Spleen (tissue), 11 donors: ENCODE data around the gene SLC38A10. TPM values are rescaled to one million over a fixed set of nuclear protein-coding genes. Genes with fewer than 3 reads are reported as not detected.

ENCODE experiments used
- DNase-seq: peaks from one replicate; pipeline ENCODE4 v3.0.0-alpha.2; 2020
- H3K27ac ChIP-seq, 8 donors: fragments of 200-600 bp; sonication (generic) in 7 of 8; 1 replicate in 4 of 8; 2 replicates in 4 of 8; pipeline versions ENCODE4 v1.5.0 to v1.8.0; 2016 to 2021; ENCODE audit warnings: inconsistent platforms in 4 of 8, mild to moderate bottlenecking in 4 of 8, moderate library complexity in 1 of 8
- H3K27me3 ChIP-seq, 7 donors: fragments of 200-600 bp; sonication (generic) in 6 of 7; replicated peaks in 1 of 7; 1 replicate in 4 of 7; 2 replicates in 3 of 7; pipeline versions ENCODE4 v1.5.0 to v1.8.0; 2016 to 2021; ENCODE audit warnings: inconsistent platforms in 3 of 7, mild to moderate bottlenecking in 1 of 7
- H3K36me3 ChIP-seq, 6 donors: fragments of 200-600 bp; sonication (generic) in 5 of 6; 1 replicate in 4 of 6; 2 replicates in 2 of 6; pipeline versions ENCODE4 v1.5.0 to v1.8.0; 2016 to 2021; ENCODE audit warnings: inconsistent platforms in 2 of 6
- H3K4me1 ChIP-seq, 6 donors: fragments of 200-600 bp; sonication (generic) in 5 of 6; 1 replicate in 3 of 6; 2 replicates in 3 of 6; pipeline versions ENCODE4 v1.5.0 to v1.8.0; 2016 to 2021; ENCODE audit warnings: inconsistent platforms in 3 of 6
- H3K4me3 ChIP-seq, 8 donors: fragments of 200-600 bp; sonication (generic) in 7 of 8; 1 replicate in 4 of 8; 2 replicates in 4 of 8; pipeline versions ENCODE4 v1.5.0 to v1.8.0; 2016 to 2021; ENCODE audit warnings: inconsistent platforms in 4 of 8, mild to moderate bottlenecking in 4 of 8, moderate library complexity in 2 of 8
- H3K9me3 ChIP-seq, 8 donors: fragments of 200-600 bp; sonication (generic) in 7 of 8; 1 replicate in 4 of 8; 2 replicates in 4 of 8; pipeline versions ENCODE4 v1.5.0 to v1.8.0; 2016 to 2021; ENCODE audit warnings: inconsistent platforms in 4 of 8
- POLR2A ChIP-seq, 3 donors: fragments of 450-650 bp; IDR thresholded peaks; one replicate each; pipeline ENCODE4 v1.5.1; 2017; ENCODE audit warnings: antibody characterized with exemption in 3 of 3, mild to moderate bottlenecking in 1 of 3
- POLR2AphosphoS5 ChIP-seq, 3 donors: sonication (generic); formaldehyde crosslinking; IDR thresholded peaks; one replicate each; pipeline ENCODE4 v1.5.1; 2017; ENCODE audit warnings: antibody characterized with exemption in 3 of 3
- WGBS, 5 donors: extraction: QIAGEN DNeasy Blood & Tissue Kit in 3 of 5; methylation state at CpG; one replicate each; pipeline versions ENCODE4 v1.1.5 to v1.1.7; 2013 to 2018; 5-methylcytosine and 5-hydroxymethylcytosine counted together
- intact Hi-C: fragments of 100-400 bp; cut with DNase I; formaldehyde crosslinking; loops from one replicate; pipeline ENCODE4 v1.15.0; 2023; ENCODE audit warnings: low total_unique reads
- polyA plus RNA-seq, 3 donors: library from polyadenylated mRNA; stranded (reverse); fragments of 200-250 nt; gene quantifications; one replicate each; pipeline ENCODE4 v1.2.1, GENCODE V29; 2013
- total RNA-seq, 7 donors: library from RNA; depleted of rRNA in 3 of 7; stranded (reverse); fragments of >200 nt in 3 of 7; fragmentation: NEBNext Ultra II Directional in 4 of 7; extraction: Animal tissue kit (Norgen Biotek cat#: 25700) in 4 of 7; gene quantifications; one replicate each; pipeline versions ENCODE4 v1.1.0 to v1.2.1, GENCODE V29; 2016 to 2021
- TF ChIP-seq, protein P1 (sequence below), 11 experiments: fragments of 200-600 bp in 7 of 11; fragments of 450-650 bp in 4 of 11; sonication (generic) in 4 of 11; IDR thresholded peaks in 8 of 11; conservative IDR thresholded peaks in 3 of 11; 1 replicate in 7 of 11; 2 replicates in 4 of 11; pipeline versions ENCODE4 v1.4.0 to v1.8.0; 2016 to 2021; ENCODE audit warnings: antibody characterized with exemption in 11 of 11, inconsistent platforms in 4 of 11, mild to moderate bottlenecking in 1 of 11
- donor health status: healthy with polysubstance abuse.
- donor health status: DM: no; HTN: no; CAD: no; lungs with moderate emphysema.
- donor health status: DM: no; HTN: no; CAD: no.
- donor health status: Bipolar disorder and iron deficiency.
- donor health status: healthy.
- donor health status: DM: no; HTN: no; CAD: no.
- donor health status: DM: yes; HTN: yes; CAD: no.

Gene SLC38A10
- total and polyA plus RNA-seq, 10 donors: 54.9 to 112 (median 86.6) TPM

DNA sequence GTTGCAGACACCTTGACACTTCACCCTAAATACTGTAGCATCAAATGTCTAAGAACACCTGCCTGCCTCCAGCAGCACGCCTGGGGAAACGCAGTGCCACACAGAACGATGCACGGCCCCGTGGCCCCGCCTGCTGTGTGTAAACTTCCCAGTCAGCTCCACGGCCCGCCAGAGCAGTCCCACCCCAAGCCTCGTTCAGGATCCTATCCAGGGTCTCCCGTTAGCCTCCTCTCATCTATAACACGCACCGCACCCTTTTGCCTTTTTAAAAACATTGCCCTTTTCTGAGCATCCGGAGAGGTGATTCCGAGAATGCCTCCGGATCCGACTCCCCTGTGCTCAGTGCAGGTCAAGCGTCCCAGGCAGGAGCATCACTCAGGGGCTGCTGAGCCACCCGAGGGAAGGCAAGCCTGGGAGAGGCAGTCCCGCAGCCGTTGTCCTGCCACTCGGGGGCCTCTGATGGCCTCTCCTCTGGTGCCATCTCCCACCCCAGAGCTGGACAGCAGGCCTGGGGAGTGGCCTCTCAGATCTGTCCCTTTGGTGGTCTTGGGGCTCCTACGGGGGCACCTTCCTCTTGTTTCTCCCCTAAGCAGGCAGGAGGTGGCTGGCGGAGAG is 37.9 kb upstream of the SLC38A10 start:
- TF ChIP-seq POLR2AphosphoS5 (IDR thresholded peaks at IDR 0.05): no peak
- no peak for TF ChIP-seq POLR2A (IDR thresholded peaks at IDR 0.05)
- TF ChIP-seq, protein P1, sequence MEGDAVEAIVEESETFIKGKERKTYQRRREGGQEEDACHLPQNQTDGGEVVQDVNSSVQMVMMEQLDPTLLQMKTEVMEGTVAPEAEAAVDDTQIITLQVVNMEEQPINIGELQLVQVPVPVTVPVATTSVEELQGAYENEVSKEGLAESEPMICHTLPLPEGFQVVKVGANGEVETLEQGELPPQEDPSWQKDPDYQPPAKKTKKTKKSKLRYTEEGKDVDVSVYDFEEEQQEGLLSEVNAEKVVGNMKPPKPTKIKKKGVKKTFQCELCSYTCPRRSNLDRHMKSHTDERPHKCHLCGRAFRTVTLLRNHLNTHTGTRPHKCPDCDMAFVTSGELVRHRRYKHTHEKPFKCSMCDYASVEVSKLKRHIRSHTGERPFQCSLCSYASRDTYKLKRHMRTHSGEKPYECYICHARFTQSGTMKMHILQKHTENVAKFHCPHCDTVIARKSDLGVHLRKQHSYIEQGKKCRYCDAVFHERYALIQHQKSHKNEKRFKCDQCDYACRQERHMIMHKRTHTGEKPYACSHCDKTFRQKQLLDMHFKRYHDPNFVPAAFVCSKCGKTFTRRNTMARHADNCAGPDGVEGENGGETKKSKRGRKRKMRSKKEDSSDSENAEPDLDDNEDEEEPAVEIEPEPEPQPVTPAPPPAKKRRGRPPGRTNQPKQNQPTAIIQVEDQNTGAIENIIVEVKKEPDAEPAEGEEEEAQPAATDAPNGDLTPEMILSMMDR (IDR thresholded peaks at IDR 0.05 in 8 of 11, conservative IDR thresholded peaks at IDR 0.05 in 3 of 11): no peak
- Histone ChIP-seq H3K4me1 (peaks cover 17 to 45% (median 34%) of the 10 kb centered on the region in 6 donors), H3K4me3 (no peak overlapping the region), H3K36me3 (no peaks in the 10 kb centered on the region), H3K9me3 (no peaks in the 10 kb centered on the region), H3K27me3 (peaks cover 0 to 92% (median 0%) of the 10 kb centered on the region in 7 donors), H3K27ac (no peak overlapping the region)
- WGBS, 5 donors: 70 to 75% (median 72%) methylated on average over 22 to 23 of the region's 23 CpGs
- intact Hi-C loops: no loop called here
- DNase-seq: no peak

DNA sequence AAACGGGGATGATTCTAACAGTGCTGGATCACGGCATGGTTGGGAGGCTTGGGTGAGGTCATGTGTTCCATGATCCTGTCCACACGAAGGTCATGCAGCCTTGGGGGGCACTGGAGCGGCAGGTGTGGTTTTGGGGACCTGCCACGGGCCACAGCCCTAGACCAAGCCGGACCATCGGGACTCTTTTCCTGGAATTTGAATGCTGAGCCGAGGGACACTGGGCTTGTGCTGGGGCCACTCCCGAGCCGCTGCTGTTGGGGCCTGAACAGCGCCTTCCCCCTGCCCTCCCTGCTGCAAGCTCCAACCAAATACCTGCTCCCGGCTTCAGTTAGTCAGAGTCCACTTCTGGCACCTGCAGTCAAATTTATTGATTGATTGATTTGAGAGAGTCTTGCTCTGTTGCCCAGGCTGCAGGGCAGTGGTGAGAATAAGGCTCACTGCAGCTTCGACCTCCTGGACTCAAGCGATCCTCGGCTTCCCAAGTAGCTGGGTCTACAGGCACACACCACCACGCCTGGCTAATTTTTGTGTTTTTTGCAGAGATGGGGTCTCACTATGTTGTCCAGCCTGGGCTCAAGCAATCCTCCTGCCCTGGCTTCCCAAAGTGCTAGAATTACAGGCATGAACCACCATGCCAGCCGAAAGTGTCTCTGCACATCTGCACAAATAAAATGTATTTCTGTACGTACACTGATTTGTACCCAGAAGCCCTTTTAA is 37.2 kb upstream of the SLC38A10 start:
- H3K9me3 ChIP-seq: no peaks in the 10 kb centered on the region
- no peak overlapping the region for H3K27ac ChIP-seq
- H3K27me3 ChIP-seq: peaks cover 0 to 88% (median 0%) of the 10 kb centered on the region in 7 donors
- intact Hi-C loops: no loop called here
- H3K4me1 ChIP-seq: peaks cover 10 to 45% (median 30%) of the 10 kb centered on the region in 6 donors
- WGBS, 5 donors: 83 to 95% (median 90%) methylated on average over 10 to 18 of the region's 18 CpGs
- no peak overlapping the region for H3K4me3 ChIP-seq
- no peak for DNase-seq
- TF ChIP-seq POLR2A (IDR thresholded peaks at IDR 0.05): no peak
- TF ChIP-seq POLR2AphosphoS5 (IDR thresholded peaks at IDR 0.05): no peak
- no peaks in the 10 kb centered on the region for H3K36me3 ChIP-seq

DNA sequence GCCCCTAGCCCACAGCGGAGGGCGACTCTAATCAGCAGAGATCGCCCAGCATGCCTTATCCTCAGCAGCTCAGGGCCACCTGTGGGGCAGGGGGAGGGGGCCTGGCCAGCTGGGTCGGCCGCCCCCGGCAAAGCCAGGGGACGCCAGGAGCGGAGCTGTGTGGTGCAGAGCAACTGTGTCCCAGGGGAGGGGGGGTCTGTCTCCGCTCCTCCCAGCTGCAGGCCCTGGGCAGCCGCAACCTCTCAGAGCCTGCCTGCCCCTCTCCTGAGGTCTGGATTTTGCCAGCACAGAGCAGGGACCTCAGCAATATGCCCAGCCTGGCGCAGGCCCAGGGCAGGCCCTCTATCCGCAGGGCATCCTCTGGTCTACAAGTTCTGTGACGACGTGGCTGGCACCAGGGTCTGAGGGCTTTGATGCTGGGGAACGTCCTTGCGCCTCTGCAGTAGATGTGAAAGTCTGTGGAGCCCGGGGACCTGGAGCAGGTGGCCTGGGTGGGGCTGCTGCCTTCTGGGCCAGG is 36.5 kb upstream of the SLC38A10 start:
- H3K27me3 ChIP-seq: peaks cover 0 to 81% (median 0%) of the 10 kb centered on the region in 7 donors
- intact Hi-C loops: no loop called here
- H3K4me1 ChIP-seq: peaks cover 10 to 45% (median 28%) of the 10 kb centered on the region in 6 donors
- no peak for DNase-seq
- WGBS, 5 donors: 86 to 92% (median 89%) methylated on average over 6 to 17 of the region's 17 CpGs
- TF ChIP-seq POLR2A (IDR thresholded peaks at IDR 0.05) (no peak), POLR2AphosphoS5 (IDR thresholded peaks at IDR 0.05) (no peak)
- TF ChIP-seq, protein P1 (IDR thresholded peaks at IDR 0.05 in 8 of 11, conservative IDR thresholded peaks at IDR 0.05 in 3 of 11): no peak
- H3K27ac ChIP-seq: no peak overlapping the region
- H3K36me3 ChIP-seq: no peaks in the 10 kb centered on the region
- H3K9me3 ChIP-seq: no peaks in the 10 kb centered on the region
- H3K4me3 ChIP-seq: no peak overlapping the region

DNA sequence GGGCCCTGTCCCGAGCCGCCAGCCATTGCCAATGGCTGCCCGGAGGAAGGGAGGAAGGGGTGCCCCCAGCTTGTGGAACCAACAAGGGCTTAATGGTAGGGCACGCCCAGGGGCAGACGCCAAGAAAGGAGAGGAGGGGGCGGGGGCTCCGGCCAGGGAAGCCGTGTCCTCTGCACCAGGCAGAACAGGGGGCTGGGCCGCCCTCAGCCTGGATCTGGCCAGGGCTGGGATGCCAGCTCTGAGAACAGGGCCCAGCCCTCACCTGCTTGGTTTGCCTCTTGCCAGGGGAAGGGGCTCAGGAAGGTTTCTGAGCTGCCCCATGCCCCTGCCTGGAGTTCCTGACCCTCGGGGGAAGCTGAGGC is 35.8 kb upstream of the SLC38A10 start:
- intact Hi-C loops: no loop called here
- Histone ChIP-seq H3K4me1 (peaks cover 10 to 51% (median 33%) of the 10 kb centered on the region in 6 donors), H3K9me3 (no peaks in the 10 kb centered on the region), H3K36me3 (no peaks in the 10 kb centered on the region), H3K4me3 (no peak overlapping the region), H3K27ac (no peak overlapping the region), H3K27me3 (peaks cover 0 to 78% (median 0%) of the 10 kb centered on the region in 7 donors)
- no peak for TF ChIP-seq POLR2AphosphoS5 (IDR thresholded peaks at IDR 0.05)
- TF ChIP-seq, protein P1 (IDR thresholded peaks at IDR 0.05 in 8 of 11, conservative IDR thresholded peaks at IDR 0.05 in 3 of 11): no peak
- no peak for TF ChIP-seq POLR2A (IDR thresholded peaks at IDR 0.05)
- DNase-seq: no peak
- 77 to 92% (median 84%) methylated on average over 7 to 10 of the region's 10 CpGs for WGBS, 5 donors
